ENCODE data around the gene FHOD3.

DNA sequence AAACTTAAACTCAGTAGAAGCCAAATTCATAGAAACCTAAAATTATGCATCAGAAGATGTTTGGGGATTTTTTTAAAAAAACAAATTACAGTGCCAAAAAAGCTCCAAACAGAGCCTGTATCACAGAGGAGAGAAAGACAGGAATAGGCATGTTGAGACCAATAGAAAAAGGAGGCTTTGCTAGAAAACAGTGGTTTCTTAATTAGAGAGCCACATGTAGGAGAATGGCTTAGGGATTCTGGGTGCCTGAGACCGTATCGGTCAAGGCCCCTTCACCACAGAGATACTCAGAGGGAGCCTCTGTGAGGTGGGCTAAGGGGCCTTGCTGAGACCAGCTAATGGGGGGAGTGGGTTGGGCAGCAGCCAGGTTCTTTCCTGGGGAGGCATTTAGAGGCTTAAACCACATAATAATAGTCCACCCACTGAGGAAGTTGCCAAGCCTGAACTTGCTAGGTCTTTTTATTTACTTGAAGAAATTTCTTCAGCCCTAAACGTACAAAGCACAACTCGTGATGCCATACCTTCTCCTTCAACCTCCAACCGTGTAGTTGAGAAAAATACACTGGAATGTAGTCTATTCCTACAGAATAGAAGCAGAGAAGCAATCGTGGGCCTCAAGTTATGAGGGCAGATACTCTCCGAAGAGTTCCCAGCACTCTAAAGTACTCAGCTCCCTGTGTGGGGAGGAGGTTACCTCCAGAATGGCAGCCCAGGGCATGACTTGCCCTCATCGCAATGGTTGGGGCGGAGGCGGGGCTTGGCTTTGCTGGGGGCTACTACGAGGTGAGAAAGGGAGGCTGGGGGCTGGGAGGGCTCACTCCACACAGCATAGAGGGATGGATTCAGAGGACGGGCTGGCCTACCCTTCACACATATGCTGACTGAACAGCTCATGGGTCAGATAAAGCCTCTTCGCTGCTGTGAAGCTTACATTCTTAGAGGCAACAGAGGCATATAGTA, 293.4 kb downstream of the FHOD3 start:
- TF ChIP-seq, protein P1, sequence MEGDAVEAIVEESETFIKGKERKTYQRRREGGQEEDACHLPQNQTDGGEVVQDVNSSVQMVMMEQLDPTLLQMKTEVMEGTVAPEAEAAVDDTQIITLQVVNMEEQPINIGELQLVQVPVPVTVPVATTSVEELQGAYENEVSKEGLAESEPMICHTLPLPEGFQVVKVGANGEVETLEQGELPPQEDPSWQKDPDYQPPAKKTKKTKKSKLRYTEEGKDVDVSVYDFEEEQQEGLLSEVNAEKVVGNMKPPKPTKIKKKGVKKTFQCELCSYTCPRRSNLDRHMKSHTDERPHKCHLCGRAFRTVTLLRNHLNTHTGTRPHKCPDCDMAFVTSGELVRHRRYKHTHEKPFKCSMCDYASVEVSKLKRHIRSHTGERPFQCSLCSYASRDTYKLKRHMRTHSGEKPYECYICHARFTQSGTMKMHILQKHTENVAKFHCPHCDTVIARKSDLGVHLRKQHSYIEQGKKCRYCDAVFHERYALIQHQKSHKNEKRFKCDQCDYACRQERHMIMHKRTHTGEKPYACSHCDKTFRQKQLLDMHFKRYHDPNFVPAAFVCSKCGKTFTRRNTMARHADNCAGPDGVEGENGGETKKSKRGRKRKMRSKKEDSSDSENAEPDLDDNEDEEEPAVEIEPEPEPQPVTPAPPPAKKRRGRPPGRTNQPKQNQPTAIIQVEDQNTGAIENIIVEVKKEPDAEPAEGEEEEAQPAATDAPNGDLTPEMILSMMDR (IDR thresholded peaks at IDR 0.05; ENCODE audit: low read length), result no peak
- TF ChIP-seq EZH2phosphoT487 (IDR thresholded peaks at IDR 0.05; ENCODE audit: low read length) (no peak), EZH2 (optimal IDR thresholded peaks at IDR 0.05; ENCODE audit: low read depth, low read length) (no peak)

Data from MM.1S (cell line).